Peyer's patch (tissue), 4 donors: ENCODE measurements around the gene KIR3DL3. TPM values are rescaled to one million over a fixed set of nuclear protein-coding genes. Genes with fewer than 3 reads are reported as not detected.
"Not testable (repeated sequence)": the region's sequence is repeated elsewhere in the genome, so short reads cannot be mapped to it uniquely, and the experiment has no call there.

Experiments
- DNase-seq, 3 donors: peaks; one replicate each; pipeline ENCODE4 v3.0.0-alpha.2; 2017 to 2019
- H3K27ac ChIP-seq, 4 donors: fragments of 200-600 bp; sonication (generic); one replicate each; pipeline ENCODE4 v1.5.1; 2016 to 2019
- H3K27me3 ChIP-seq, 2 donors: fragments of 200-600 bp; sonication (generic); one replicate each; pipeline ENCODE4 v1.5.1; 2019
- H3K36me3 ChIP-seq, 3 donors: fragments of 200-600 bp; sonication (generic); one replicate each; pipeline ENCODE4 v1.5.1; 2016 to 2019
- H3K4me1 ChIP-seq, 4 donors: fragments of 200-600 bp; sonication (generic); one replicate each; pipeline ENCODE4 v1.5.1; 2016 to 2019
- H3K4me3 ChIP-seq, 4 donors: fragments of 200-600 bp; sonication (generic); 1 replicate in 3 of 4; 2 replicates in 1 of 4; pipeline ENCODE4 v1.5.1; 2016 to 2019; ENCODE audit warnings: mild to moderate bottlenecking in 1 of 4
- H3K9me3 ChIP-seq, 4 donors: fragments of 200-600 bp; sonication (generic); one replicate each; pipeline ENCODE4 v1.5.1; 2016 to 2019; ENCODE audit warnings: mild to moderate bottlenecking in 1 of 4
- CTCF ChIP-seq, 6 experiments: fragments of 450-650 bp in 4 of 6; fragments of 200-600 bp in 2 of 6; sonication (generic) in 1 of 6; IDR thresholded peaks; one replicate each; pipeline ENCODE4 v1.5.1; 2017 to 2019; ENCODE audit warnings: antibody characterized with exemption in 6 of 6, mild to moderate bottlenecking in 3 of 6, moderate library complexity in 1 of 6
- POLR2A ChIP-seq, 2 donors: fragments of 450-650 bp; IDR thresholded peaks; one replicate each; pipeline ENCODE4 v1.5.1; 2017; ENCODE audit warnings: antibody characterized with exemption in 2 of 2, mild to moderate bottlenecking in 2 of 2, moderate library complexity in 2 of 2
- total RNA-seq, 4 donors: library from RNA; depleted of rRNA; stranded (reverse); fragments of >200 nt; gene quantifications; one replicate each; pipeline ENCODE4 v1.1.0, GENCODE V29; 2016

Gene KIR3DL3
- total RNA-seq, 4 donors from 2014 or later = not detected

- peak in 1 of 3 donors; percentile 8 for DNase-seq
- Histone ChIP-seq H3K27me3 (no peaks in the 10 kb centered on the region), H3K4me3 (no peak overlapping the region), H3K4me1 (no peaks in the 10 kb centered on the region), H3K9me3 (peaks cover 0 to 7% (median 0%) of the 10 kb centered on the region in 4 donors), H3K27ac (no peak overlapping the region), H3K36me3 (no peaks in the 10 kb centered on the region)
- TF ChIP-seq POLR2A (IDR thresholded peaks at IDR 0.05) (no peak), CTCF (IDR thresholded peaks at IDR 0.05) (no peak)
Measured at GRCh38 chr19:54725321-54725720, 1.1 kb downstream of the KIR3DL3 start.

- TF ChIP-seq CTCF (IDR thresholded peaks at IDR 0.05) = no peak
- no peak for TF ChIP-seq POLR2A (IDR thresholded peaks at IDR 0.05)
- DNase-seq = peak in 1 of 3 donors; percentile 11
- Histone ChIP-seq H3K27ac (no peak overlapping the region), H3K4me1 (no peaks in the 10 kb centered on the region), H3K4me3 (no peak overlapping the region), H3K36me3 (no peaks in the 10 kb centered on the region), H3K9me3 (no peaks in the 10 kb centered on the region), H3K27me3 (no peaks in the 10 kb centered on the region)
Measured at GRCh38 chr19:54727562-54727961, 3.3 kb downstream of the KIR3DL3 start.

- Histone ChIP-seq H3K27me3 (no peaks in the 10 kb centered on the region), H3K9me3 (no peaks in the 10 kb centered on the region), H3K4me1 (no peaks in the 10 kb centered on the region), H3K27ac (no peak overlapping the region), H3K4me3 (no peak overlapping the region), H3K36me3 (no peaks in the 10 kb centered on the region)
- TF ChIP-seq CTCF (IDR thresholded peaks at IDR 0.05) = no peak
- peak in 1 of 3 donors; percentile 11 for DNase-seq
Measured at GRCh38 chr19:54728167-54728566, 3.9 kb downstream of the KIR3DL3 start.

GRCh38 chr19:54729416-54730188 is 5.4 kb downstream of the KIR3DL3 start:
- Histone ChIP-seq H3K4me3 (no peak overlapping the region), H3K9me3 (no peaks in the 10 kb centered on the region), H3K27me3 (no peaks in the 10 kb centered on the region), H3K36me3 (no peaks in the 10 kb centered on the region), H3K4me1 (no peaks in the 10 kb centered on the region), H3K27ac (no peak overlapping the region)
- TF ChIP-seq POLR2A (IDR thresholded peaks at IDR 0.05) (no peak), CTCF (IDR thresholded peaks at IDR 0.05) (no peak)
- DNase-seq = peak in 1 of 3 donors; percentile 9

GRCh38 chr19:54731191-54731590 is 6.9 kb downstream of the KIR3DL3 start:
- TF ChIP-seq CTCF (IDR thresholded peaks at IDR 0.05) (no peak), POLR2A (IDR thresholded peaks at IDR 0.05) (no peak)
- no peak overlapping the region for H3K27ac ChIP-seq
- H3K4me1 ChIP-seq = no peaks in the 10 kb centered on the region
- no peak overlapping the region for H3K4me3 ChIP-seq
- H3K27me3 ChIP-seq = no peaks in the 10 kb centered on the region
- H3K36me3 ChIP-seq = no peaks in the 10 kb centered on the region
- no peaks in the 10 kb centered on the region for H3K9me3 ChIP-seq
- DNase-seq = no peak

GRCh38 chr19:54738306-54738705 is 14.1 kb downstream of the KIR3DL3 start, which contains the start of gene KIR2DL3:
Gene KIR2DL3 (plus strand): TSS chr19:54738513. CDS start chr19:54738546, 33 bp downstream.
- not testable (repeated sequence) for H3K4me1 ChIP-seq, H3K36me3 ChIP-seq, H3K27ac ChIP-seq, H3K27me3 ChIP-seq, DNase-seq, H3K4me3 ChIP-seq, H3K9me3 ChIP-seq
